ENCODE measurements around the gene PCK2.

PCK2 gene

DNA sequence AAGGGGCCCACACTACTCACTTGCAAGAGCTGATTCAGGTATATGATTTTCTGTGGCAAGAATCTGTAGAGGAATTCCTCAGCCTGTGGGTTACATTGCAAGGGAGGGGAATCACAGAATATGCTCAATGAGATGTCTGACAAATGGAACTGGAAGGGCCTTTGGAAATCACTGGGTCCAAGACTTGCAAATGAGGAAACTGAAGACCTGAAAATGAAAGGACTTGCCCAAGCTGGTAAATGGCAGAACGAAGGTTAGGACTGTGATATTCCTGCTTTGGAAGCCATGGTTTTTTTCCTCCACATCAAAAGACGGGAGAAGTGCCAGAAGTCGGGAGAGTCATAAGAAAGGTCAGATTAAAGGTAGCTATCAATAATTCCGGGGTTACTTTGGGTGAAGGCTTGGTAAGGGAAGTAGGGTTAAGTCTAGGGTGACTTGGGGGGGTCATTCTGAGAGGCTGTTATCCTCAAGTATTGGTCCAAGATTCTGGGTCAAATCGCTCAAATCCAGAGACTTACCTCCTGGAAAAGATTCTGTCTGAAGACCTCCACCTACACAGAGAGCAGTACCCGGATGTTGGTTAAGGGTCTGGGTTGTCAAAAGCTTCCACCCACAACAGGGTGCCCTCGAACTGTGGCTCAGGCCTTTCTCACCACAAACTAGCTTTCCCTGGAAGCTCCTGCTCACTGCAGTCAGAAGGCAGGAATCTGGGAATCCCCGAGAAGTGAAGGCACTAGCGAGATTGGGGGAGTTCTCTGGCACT is 51.8 kb downstream of the PCK2 start:
- no peak for DNase-seq (ENCODE audit: low read depth, low spot score)
- H3K4me3 ChIP-seq (ENCODE audit: low read length), result peak overlapping the region; percentile 97

- H3K4me3 ChIP-seq (ENCODE audit: low read length), result peak within 1 kb of the TSS; percentile 97
- DNase-seq (ENCODE audit: low read depth, low spot score), result peak; percentile 87
Observed at GRCh38 chr14:24146453-24146977, 52.4 kb downstream of the PCK2 start, which contains the start of gene PSME2. Gene PSME2, minus strand, starts transcription at chr14:24146610. Its CDS starts 29 bp downstream, at chr14:24146581.

DNA sequence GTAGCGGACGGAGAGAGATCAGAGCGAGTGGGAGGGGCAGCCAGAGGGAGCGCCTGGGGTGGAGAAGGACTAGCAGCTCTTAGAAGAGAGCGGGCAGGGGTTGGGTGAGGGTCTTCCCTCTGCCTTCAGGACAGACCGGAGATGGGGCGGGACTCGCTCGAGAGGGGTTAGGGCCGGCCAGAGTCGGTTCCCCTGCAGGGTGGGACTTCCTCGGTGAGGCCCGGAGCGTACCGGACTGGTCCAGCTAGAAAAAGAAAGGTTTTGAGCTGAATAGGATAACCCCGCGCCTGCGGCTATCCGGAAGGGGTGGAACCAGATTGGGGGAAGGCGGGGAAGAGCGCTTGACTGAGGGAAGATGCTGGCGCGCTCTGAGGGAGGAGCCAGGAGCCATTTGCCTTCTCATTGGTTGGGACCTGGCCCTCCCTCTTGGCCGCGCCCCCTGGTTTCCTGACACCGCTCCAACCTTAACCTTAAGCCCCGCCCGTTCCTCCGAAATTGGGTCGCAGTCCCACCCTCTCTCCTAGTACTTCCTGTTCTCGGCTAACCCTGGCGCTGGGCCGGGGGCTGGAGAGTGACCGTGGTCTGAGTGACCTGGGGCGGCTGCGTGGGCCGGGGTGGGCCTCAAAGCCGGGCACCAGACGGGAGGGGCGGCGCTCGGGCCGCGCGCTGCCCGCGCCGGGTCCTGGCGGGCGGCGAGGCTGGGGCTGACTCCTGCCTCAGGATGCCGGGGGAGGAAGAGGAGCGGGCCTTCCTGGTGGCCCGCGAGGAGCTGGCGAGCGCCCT is 53.1 kb downstream of the PCK2 start, which contains the start of gene RNF31:
Gene RNF31 (plus strand): TSS at position 521 of the 783 bp plus-strand sequence. CDS start 201 bp downstream, at position 722.
- peak; percentile 98 for DNase-seq (ENCODE audit: low read depth, low spot score)
- peak within 1 kb of the TSS; percentile 97 for H3K4me3 ChIP-seq (ENCODE audit: low read length)

DNA sequence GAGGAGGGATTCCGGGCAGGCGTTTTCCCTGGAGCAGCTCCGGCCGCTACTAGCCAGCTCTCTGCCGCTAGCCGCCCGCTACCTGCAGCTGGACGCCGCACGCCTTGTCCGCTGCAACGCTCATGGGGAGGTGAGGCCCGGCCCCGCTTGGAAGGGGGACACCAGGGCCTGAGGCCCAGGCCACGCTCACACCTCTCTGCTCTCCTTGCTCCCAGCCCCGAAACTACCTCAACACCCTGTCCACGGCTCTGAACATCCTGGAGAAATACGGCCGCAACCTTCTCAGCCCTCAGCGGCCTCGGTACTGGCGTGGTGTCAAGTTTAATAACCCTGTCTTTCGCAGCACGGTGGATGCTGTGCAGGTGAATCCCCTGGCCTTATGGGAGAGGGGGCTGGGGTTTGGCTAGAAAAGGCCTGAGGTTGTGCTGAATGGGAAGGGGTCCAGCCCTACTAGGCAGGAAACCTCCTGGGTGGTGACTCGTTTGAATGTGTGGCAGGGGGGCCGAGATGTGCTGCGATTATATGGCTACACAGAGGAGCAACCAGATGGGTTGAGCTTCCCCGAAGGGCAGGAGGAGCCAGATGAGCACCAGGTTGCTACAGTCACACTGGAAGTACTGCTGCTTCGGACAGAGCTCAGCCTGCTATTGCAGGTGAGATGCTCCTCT is 53.8 kb downstream of the PCK2 start:
- DNase-seq (ENCODE audit: low read depth, low spot score), result no peak
- peak overlapping the region; percentile 97 for H3K4me3 ChIP-seq (ENCODE audit: low read length)

DNA sequence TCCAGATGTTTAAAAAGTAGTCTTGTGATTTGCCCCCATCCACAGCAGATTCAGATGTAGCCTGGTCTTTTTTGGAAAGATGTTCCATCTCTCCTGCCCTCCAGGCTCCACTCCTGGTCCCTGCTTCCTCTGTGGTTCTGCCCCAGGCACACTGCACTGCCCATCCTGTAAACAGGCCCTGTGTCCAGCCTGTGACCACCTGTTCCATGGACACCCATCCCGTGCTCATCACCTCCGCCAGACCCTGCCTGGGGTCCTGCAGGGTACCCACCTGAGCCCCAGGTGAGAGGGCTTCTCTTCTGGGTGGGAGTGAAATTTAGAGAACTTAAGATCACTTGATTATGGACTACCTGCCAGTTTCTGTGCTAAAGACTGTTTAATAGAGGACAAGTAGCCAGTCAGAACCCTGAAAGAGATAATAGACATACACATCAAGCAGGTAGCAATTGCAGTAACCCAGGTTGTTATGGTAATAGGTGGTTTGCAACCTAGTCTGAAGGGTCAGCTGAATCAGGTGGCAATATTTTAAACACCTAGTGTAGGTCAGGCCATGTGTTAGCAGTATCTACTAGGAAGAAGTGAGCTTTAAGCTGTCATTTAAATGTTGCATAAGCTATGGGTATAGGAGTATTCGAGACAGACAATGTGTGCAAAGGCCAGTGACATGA is 55.3 kb downstream of the PCK2 start:
- no peak for DNase-seq (ENCODE audit: low read depth, low spot score)
- H3K4me3 ChIP-seq (ENCODE audit: low read length), result no peak overlapping the region

- H3K4me3 ChIP-seq (ENCODE audit: low read length), result no peak overlapping the region
- DNase-seq (ENCODE audit: low read depth, low spot score), result no peak
Observed at GRCh38 chr14:24150061-24150460, 56.0 kb downstream of the PCK2 start.

- no peak overlapping the region for H3K4me3 ChIP-seq (ENCODE audit: low read length)
- DNase-seq (ENCODE audit: low read depth, low spot score), result no peak
Observed at GRCh38 chr14:24150567-24150966, 56.5 kb downstream of the PCK2 start.

DNA sequence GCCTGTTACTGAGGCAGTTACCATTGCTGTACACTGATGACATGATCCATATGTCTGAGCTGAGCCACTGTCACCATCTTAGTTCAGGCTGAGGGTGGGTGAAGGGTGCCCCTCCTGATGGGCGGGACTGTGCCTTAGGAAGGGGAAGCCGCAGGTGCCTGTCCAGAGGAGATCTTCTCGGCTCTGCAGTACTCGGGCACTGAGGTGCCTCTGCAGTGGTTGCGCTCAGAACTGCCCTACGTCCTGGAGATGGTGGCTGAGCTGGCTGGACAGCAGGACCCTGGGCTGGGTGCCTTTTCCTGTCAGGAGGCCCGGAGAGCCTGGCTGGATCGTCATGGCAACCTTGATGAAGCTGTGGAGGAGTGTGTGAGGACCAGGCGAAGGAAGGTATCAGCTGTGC is 56.9 kb downstream of the PCK2 start:
- DNase-seq (ENCODE audit: low read depth, low spot score), result no peak

GRCh38 chr14:24151404-24152080 is 57.4 kb downstream of the PCK2 start:
- DNase-seq (ENCODE audit: low read depth, low spot score), result no peak
- H3K4me3 ChIP-seq (ENCODE audit: low read length), result no peak overlapping the region

More for the DNA sequence above, 56.9 kb downstream of the PCK2 start:
- no peak overlapping the region for H3K4me3 ChIP-seq (ENCODE audit: low read length)

All from Jurkat, Clone E6-1 (cell line).